GM12878 (cell line): ENCODE results near the gene KCNK1. TPM values are rescaled to one million over a fixed set of nuclear protein-coding genes. Genes with fewer than 3 reads are reported as not detected.
A peak's percentile ranks its signal among the peaks of the same experiment; 100 is the strongest.

Experiments used
- ATAC-seq: fragments of 200-7000 bp; cut with Tn5 transposase; 3 replicates; pipeline ENCODE4 v1.9.1; 2020; ENCODE audit warnings: mild to moderate bottlenecking, moderate library complexity
- BruUV-seq: library from RNA; stranded (reverse); fragments of 400-500 nt; replicated peaks from 2 replicates; lab custom pipeline; 2021; lab: Mats Ljungman, UMichigan
- CTCF ChIA-PET: fragments of 300-600 bp; sonication (Branson Sonifier 250); formaldehyde crosslinking; extraction: SDS; loops from one replicate; lab custom pipeline; 2021; ENCODE audit warnings: inconsistent platforms; lab: Yijun Ruan, JAX
- POLR2A ChIA-PET: fragments of 350-600 bp; formaldehyde crosslinking; extraction: SDS; loops from one replicate; lab custom pipeline; 2021; ENCODE audit warnings: inconsistent platforms; lab: Charles Lee
- RAD21 ChIA-PET: fragments of 300-600 bp; sonication (Branson Sonifier 250); formaldehyde crosslinking; loops from one replicate; lab custom pipeline; 2023; ENCODE audit warnings: antibody characterized with exemption; ENCODE audit not compliant: unreplicated experiment; lab: Charles Lee
- SMC1A ChIA-PET: fragments of 300-600 bp; sonication (Branson Sonifier 250); formaldehyde crosslinking; loops from one replicate; lab custom pipeline; 2023; ENCODE audit not compliant: unreplicated experiment, uncharacterized antibody; lab: Charles Lee
- DNase-seq: peaks from one replicate; pipeline ENCODE4 v3.0.0-alpha.2; 2011; ENCODE audit warnings: low read depth, low spot score
- FAIRE-seq: peaks from 3 replicates; lab custom pipeline; 2011; peaks lifted over from hg19 to GRCh38; lab: Jason Lieb, UNC
- H2AFZ ChIP-seq: 2 replicates; pipeline ENCODE4 v1.6.0; 2011; ENCODE audit warnings: low read depth, low read length, control low read depth; ENCODE audit not compliant: control insufficient read depth
- H3K27ac ChIP-seq: 2 replicates; pipeline ENCODE4 v1.5.1; 2011; ENCODE audit warnings: control low read depth; ENCODE audit not compliant: control insufficient read depth, insufficient read depth
- H3K27me3 ChIP-seq, 2 experiments: replicated peaks in 1 of 2; 2 replicates each; pipeline versions ENCODE4 v1.6.0 to v1.6.1; 2011; ENCODE audit warnings: low read length in 1 of 2; ENCODE audit not compliant: control insufficient read depth in 2 of 2, insufficient read depth in 2 of 2
- H3K36me3 ChIP-seq, 2 experiments: 2 replicates each; pipeline ENCODE4 v1.5.1; 2011; ENCODE audit warnings: low read length in 1 of 2; ENCODE audit not compliant: control insufficient read depth in 2 of 2, insufficient read depth in 2 of 2
- H3K4me1 ChIP-seq: 2 replicates; pipeline ENCODE4 v1.6.1; 2011; ENCODE audit warnings: mild to moderate bottlenecking, low read length, moderate library complexity, mixed read lengths; ENCODE audit not compliant: control insufficient read depth, insufficient read depth
- H3K4me2 ChIP-seq: 2 replicates; pipeline ENCODE4 v1.6.0; 2011; ENCODE audit warnings: control low read depth; ENCODE audit not compliant: control insufficient read depth, insufficient read depth
- H3K4me3 ChIP-seq: fragments of 200-600 bp; sonication (generic); 2 replicates; pipeline ENCODE4 v1.5.1; 2016
- H3K79me2 ChIP-seq: 2 replicates; pipeline ENCODE4 v1.6.0; 2011; ENCODE audit warnings: low read length; ENCODE audit not compliant: control insufficient read depth, insufficient read depth
- H3K9ac ChIP-seq: 2 replicates; pipeline ENCODE4 v1.8.0; 2011; ENCODE audit warnings: low read length, control low read depth, mixed read lengths; ENCODE audit not compliant: control insufficient read depth, insufficient read depth
- H3K9me3 ChIP-seq: replicated peaks from 3 replicates; pipeline ENCODE4 v1.5.1; 2011; ENCODE audit warnings: mild to moderate bottlenecking, low read length; ENCODE audit not compliant: control insufficient read depth, insufficient read depth
- H4K20me1 ChIP-seq: 2 replicates; pipeline ENCODE4 v1.6.0; 2011; ENCODE audit not compliant: control insufficient read depth, insufficient read depth
- HDAC2 ChIP-seq: fragments of 200-600 bp; sonication (generic); IDR thresholded peaks from 2 replicates; pipeline ENCODE4 v1.6.1; 2017
- WGBS: methylation state at CpG from one replicate; pipeline ENCODE4 v1.1.6; 2016; ENCODE audit warnings: low lambda C conversion rate; ENCODE audit not compliant: insufficient replicate concordance, insufficient coverage; ENCODE audit errors: missing lambda C conversion rate; 5-methylcytosine and 5-hydroxymethylcytosine counted together
- in situ Hi-C: fragments of 300-500 bp; cut with MboI; formaldehyde crosslinking; loops from 9 replicates; pipeline ENCODE4 v1.14.3; 2018; ENCODE audit warnings: mixed read lengths
- intact Hi-C: fragments of 100-400 bp; cut with micrococcal nuclease; formaldehyde crosslinking; loops from one replicate; pipeline ENCODE4 v1.14.2; 2022; ENCODE audit not compliant: unreplicated experiment
- polyA plus RNA-seq, 11 experiments: library from polyadenylated mRNA; depleted of rRNA in 4 of 11; unstranded in 6 of 11; stranded (reverse) in 5 of 11; fragments of >200 nt; fragmentation: Nextera tagmentation in 4 of 11; fragmentation: Illumina TruSeq in 1 of 11; extraction: Ambion mirVana in 4 of 11; extraction: Trizol in 1 of 11; gene quantifications; 1 replicate in 1 of 11; 2 replicates in 10 of 11; pipeline versions ENCODE4 v1.2.1 to v1.2.3, GENCODE V29; 2011 to 2016; ENCODE audit warnings: inconsistent platforms in 2 of 11, missing spikeins in 2 of 11, low read depth in 1 of 11
- total RNA-seq, 4 experiments: library from RNA; depleted of rRNA in 3 of 4; stranded (reverse); fragments of >200 nt in 3 of 4; fragmentation: Illumina TruSeq in 1 of 4; extraction: Trizol in 1 of 4; gene quantifications; 2 replicates each; pipeline versions ENCODE4 v1.2.1 to v1.2.3, GENCODE V29; 2013 to 2021
- TF ChIP-seq, protein P1 (sequence below): IDR thresholded peaks from 2 replicates; pipeline ENCODE4 v1.6.1; 2011; ENCODE audit warnings: borderline replicate concordance, low read depth, mild to moderate bottlenecking, moderate library complexity, low read length; ENCODE audit not compliant: insufficient read depth, poor library complexity, severe bottlenecking
- TF ChIP-seq, protein P2 (sequence below): fragments of 450-650 bp; IDR thresholded peaks from 2 replicates; pipeline ENCODE4 v1.6.1; 2016; ENCODE audit warnings: mild to moderate bottlenecking

Gene KCNK1
- total and polyA plus RNA-seq, 10 of the 15 experiments (the other 5 are each of a cell fraction or from before 2014, with no cell fraction given), result 9.4 to 27.6 (median 15.1) TPM

DNA sequence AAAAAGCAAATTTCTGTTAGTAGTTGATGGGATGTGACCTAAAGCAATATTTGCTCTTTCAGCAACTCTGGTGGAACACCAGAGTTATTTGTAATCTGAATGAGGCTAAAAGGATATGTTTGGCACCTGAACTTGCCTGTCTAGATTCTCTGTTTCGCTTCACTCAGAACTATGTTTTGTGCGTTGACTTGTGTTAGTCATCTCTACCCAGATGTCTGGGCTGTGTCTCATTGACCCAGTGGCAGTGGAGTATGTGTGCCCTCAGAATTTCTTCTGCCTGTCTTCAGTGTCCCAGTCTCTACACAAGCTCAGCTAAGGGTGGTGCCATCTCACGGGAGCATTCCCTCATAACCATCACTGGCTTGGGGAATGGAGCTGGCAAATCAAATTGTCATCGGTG is 13.9 kb downstream of the KCNK1 start:
- Histone ChIP-seq H3K9me3 (no peaks in the 10 kb centered on the region), H3K27ac (no peak overlapping the region), H3K4me2 (no peak overlapping the region; the same call in 1 of the 2 replicates), H3K4me1 (peaks cover 7% of the 10 kb centered on the region; the same call in 1 of the 2 replicates)
- 48% methylated on average over 4 of the region's 4 CpGs for WGBS
- no TSS peak for BruUV-seq
- intact Hi-C loops, result no loop called here
- SMC1A ChIA-PET, result interaction anchor here (1.3 to 2.1 kb wide), 6 partner anchors 9 to 187 kb away, joined by 3 to 9 read pairs (median 4); no protein-coding TSS in a partner anchor
- FAIRE-seq, result no peak
- TF ChIP-seq, protein P1, sequence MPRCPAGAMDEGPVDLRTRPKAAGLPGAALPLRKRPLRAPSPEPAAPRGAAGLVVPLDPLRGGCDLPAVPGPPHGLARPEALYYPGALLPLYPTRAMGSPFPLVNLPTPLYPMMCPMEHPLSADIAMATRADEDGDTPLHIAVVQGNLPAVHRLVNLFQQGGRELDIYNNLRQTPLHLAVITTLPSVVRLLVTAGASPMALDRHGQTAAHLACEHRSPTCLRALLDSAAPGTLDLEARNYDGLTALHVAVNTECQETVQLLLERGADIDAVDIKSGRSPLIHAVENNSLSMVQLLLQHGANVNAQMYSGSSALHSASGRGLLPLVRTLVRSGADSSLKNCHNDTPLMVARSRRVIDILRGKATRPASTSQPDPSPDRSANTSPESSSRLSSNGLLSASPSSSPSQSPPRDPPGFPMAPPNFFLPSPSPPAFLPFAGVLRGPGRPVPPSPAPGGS, result peak; percentile 3
- TF ChIP-seq, protein P2, sequence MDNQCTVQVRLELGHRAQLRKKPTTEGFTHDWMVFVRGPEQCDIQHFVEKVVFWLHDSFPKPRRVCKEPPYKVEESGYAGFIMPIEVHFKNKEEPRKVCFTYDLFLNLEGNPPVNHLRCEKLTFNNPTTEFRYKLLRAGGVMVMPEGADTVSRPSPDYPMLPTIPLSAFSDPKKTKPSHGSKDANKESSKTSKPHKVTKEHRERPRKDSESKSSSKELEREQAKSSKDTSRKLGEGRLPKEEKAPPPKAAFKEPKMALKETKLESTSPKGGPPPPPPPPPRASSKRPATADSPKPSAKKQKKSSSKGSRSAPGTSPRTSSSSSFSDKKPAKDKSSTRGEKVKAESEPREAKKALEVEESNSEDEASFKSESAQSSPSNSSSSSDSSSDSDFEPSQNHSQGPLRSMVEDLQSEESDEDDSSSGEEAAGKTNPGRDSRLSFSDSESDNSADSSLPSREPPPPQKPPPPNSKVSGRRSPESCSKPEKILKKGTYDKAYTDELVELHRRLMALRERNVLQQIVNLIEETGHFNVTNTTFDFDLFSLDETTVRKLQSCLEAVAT, result 0 out of 2 replicates have a peak, but pooled peaks have one; percentile 16
- TF ChIP-seq HDAC2, result no peak
- TF ChIP-seq, all 136 proteins: peak for 2
- H3K9ac ChIP-seq, result no peak overlapping the region
- peaks cover 0 to 5% of the 10 kb centered on the region in 2 experiments; a peak in 2 of 4 replicates for H3K36me3 ChIP-seq
- no peaks in the 10 kb centered on the region for H3K79me2 ChIP-seq
- no peak overlapping the region for H2AFZ ChIP-seq
- H3K27me3 ChIP-seq, result no peaks in the 10 kb centered on the region
- ChIA-PET CTCF (interaction anchor here (1.7 kb wide), 1 partner anchor 10 kb away, joined by 3 read pairs; no protein-coding TSS in a partner anchor), RAD21 (interaction anchor here (2.3 kb wide), 1 partner anchor 186 kb away, joined by 8 read pairs; no protein-coding TSS in a partner anchor), POLR2A (interaction anchor here (1.0 kb wide), 1 partner anchor 12 kb away, joined by 3 read pairs; no protein-coding TSS in a partner anchor)
- in situ Hi-C loops, result no loop called here
- H4K20me1 ChIP-seq, result no peaks in the 10 kb centered on the region
- ATAC-seq (peak; percentile 55), DNase-seq (peak; percentile 45)
- no peak overlapping the region for H3K4me3 ChIP-seq
